Vagina (tissue), 2 donors: Measurements from ENCODE around the gene PPFIA2.
"Not testable (repeated sequence)": the region's sequence is repeated elsewhere in the genome, so short reads cannot be mapped to it uniquely, and the experiment has no call there.

Experiments used
- CTCF ChIP-seq, 3 experiments: fragments of 450-650 bp in 2 of 3; fragments of 200-600 bp in 1 of 3; sonication (generic) in 1 of 3; IDR thresholded peaks; one replicate each; pipeline ENCODE4 v1.5.1; 2017 to 2019; ENCODE audit warnings: antibody characterized with exemption in 3 of 3, mild to moderate bottlenecking in 2 of 3, moderate library complexity in 2 of 3
- POLR2A ChIP-seq, 2 donors: fragments of 450-650 bp; IDR thresholded peaks; one replicate each; pipeline ENCODE4 v1.6.1; 2017; ENCODE audit warnings: antibody characterized with exemption in 2 of 2, mild to moderate bottlenecking in 2 of 2, moderate library complexity in 2 of 2
- POLR2AphosphoS5 ChIP-seq, 2 donors: sonication (generic); formaldehyde crosslinking; IDR thresholded peaks; one replicate each; pipeline ENCODE4 v1.9.0; 2017; ENCODE audit warnings: antibody characterized with exemption in 2 of 2, mild to moderate bottlenecking in 2 of 2, low read depth in 1 of 2; ENCODE audit not compliant: insufficient read depth in 1 of 2

- TF ChIP-seq POLR2A (IDR thresholded peaks at IDR 0.05); CTCF (IDR thresholded peaks at IDR 0.05); POLR2AphosphoS5 (IDR thresholded peaks at IDR 0.05; ENCODE audit: insufficient read depth in 1 of 2, low read depth in 1 of 2): not testable (repeated sequence)
Measured at GRCh38 chr12:81209772-81210225, 549.4 kb downstream of the PPFIA2 start.
